ENCODE results near the gene JAZF1.

The JAZF1 gene

GRCh38 chr7:28088901-28089714 is 91.5 kb downstream of the JAZF1 start:
- no peak for TF ChIP-seq SIN3A (IDR thresholded peaks at IDR 0.05; ENCODE audit: borderline replicate concordance, insufficient read depth, low read length)
- no peak for TF ChIP-seq POLR2AphosphoS5 (IDR thresholded peaks at IDR 0.05; ENCODE audit: low read depth, low read length)
- TF ChIP-seq FOXP2 (optimal IDR thresholded peaks at IDR 0.05; ENCODE audit: borderline replicate concordance, extremely low read depth, extremely low read length, insufficient read depth): no peak
- TF ChIP-seq, protein P1, sequence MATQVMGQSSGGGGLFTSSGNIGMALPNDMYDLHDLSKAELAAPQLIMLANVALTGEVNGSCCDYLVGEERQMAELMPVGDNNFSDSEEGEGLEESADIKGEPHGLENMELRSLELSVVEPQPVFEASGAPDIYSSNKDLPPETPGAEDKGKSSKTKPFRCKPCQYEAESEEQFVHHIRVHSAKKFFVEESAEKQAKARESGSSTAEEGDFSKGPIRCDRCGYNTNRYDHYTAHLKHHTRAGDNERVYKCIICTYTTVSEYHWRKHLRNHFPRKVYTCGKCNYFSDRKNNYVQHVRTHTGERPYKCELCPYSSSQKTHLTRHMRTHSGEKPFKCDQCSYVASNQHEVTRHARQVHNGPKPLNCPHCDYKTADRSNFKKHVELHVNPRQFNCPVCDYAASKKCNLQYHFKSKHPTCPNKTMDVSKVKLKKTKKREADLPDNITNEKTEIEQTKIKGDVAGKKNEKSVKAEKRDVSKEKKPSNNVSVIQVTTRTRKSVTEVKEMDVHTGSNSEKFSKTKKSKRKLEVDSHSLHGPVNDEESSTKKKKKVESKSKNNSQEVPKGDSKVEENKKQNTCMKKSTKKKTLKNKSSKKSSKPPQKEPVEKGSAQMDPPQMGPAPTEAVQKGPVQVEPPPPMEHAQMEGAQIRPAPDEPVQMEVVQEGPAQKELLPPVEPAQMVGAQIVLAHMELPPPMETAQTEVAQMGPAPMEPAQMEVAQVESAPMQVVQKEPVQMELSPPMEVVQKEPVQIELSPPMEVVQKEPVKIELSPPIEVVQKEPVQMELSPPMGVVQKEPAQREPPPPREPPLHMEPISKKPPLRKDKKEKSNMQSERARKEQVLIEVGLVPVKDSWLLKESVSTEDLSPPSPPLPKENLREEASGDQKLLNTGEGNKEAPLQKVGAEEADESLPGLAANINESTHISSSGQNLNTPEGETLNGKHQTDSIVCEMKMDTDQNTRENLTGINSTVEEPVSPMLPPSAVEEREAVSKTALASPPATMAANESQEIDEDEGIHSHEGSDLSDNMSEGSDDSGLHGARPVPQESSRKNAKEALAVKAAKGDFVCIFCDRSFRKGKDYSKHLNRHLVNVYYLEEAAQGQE (IDR thresholded peaks at IDR 0.05; ENCODE audit: insufficient read depth in 1 of 2, low read depth in 2 of 2, low read length in 2 of 2): no peak
- TF ChIP-seq TAF1 (IDR thresholded peaks at IDR 0.05; ENCODE audit: borderline replicate concordance, insufficient read depth, low read length): no peak

- TF ChIP-seq, protein P1 (IDR thresholded peaks at IDR 0.05; ENCODE audit: insufficient read depth in 1 of 2, low read depth in 2 of 2, low read length in 2 of 2): no peak
- TF ChIP-seq FOXP2 (optimal IDR thresholded peaks at IDR 0.05; ENCODE audit: borderline replicate concordance, extremely low read depth, extremely low read length, insufficient read depth): no peak
Measured at GRCh38 chr7:28088032-28088431, 92.6 kb downstream of the JAZF1 start.

- TF ChIP-seq FOXP2 (optimal IDR thresholded peaks at IDR 0.05; ENCODE audit: borderline replicate concordance, extremely low read depth, extremely low read length, insufficient read depth): no peak
- TF ChIP-seq, protein P1 (IDR thresholded peaks at IDR 0.05; ENCODE audit: insufficient read depth in 1 of 2, low read depth in 2 of 2, low read length in 2 of 2): no peak
- no peak for TF ChIP-seq POLR2AphosphoS5 (IDR thresholded peaks at IDR 0.05; ENCODE audit: low read depth, low read length)
Measured at GRCh38 chr7:28086198-28086597, 94.4 kb downstream of the JAZF1 start.

GRCh38 chr7:28083998-28084985 is 96.3 kb downstream of the JAZF1 start:
- TF ChIP-seq FOXP2 (optimal IDR thresholded peaks at IDR 0.05; ENCODE audit: borderline replicate concordance, extremely low read depth, extremely low read length, insufficient read depth) (no peak), POLR2AphosphoS5 (IDR thresholded peaks at IDR 0.05; ENCODE audit: low read depth, low read length) (no peak), TAF1 (IDR thresholded peaks at IDR 0.05; ENCODE audit: borderline replicate concordance, insufficient read depth, low read length) (no peak), SIN3A (IDR thresholded peaks at IDR 0.05; ENCODE audit: borderline replicate concordance, insufficient read depth, low read length) (no peak)
- TF ChIP-seq, protein P1 (IDR thresholded peaks at IDR 0.05; ENCODE audit: insufficient read depth in 1 of 2, low read depth in 2 of 2, low read length in 2 of 2): no peak
